COLO668 (cell line): ENCODE results near the gene PNLDC1.

Source experiments
- DNase-seq: peaks from one replicate; lab custom pipeline; 2025; ENCODE audit not compliant: unreplicated experiment; lab: John Stamatoyannopoulos, UW

The PNLDC1 gene

GRCh38 chr6:159800141-159800865 lies at the start of gene PNLDC1:
PNLDC1 (plus strand) TSS chr6:159800276; CDS start chr6:159800308, 32 bp downstream.
- no peak for DNase-seq

- DNase-seq = no peak
Observed at GRCh38 chr6:159751448-159751847, 48.6 kb upstream of the PNLDC1 start.

- no peak for DNase-seq
Observed at GRCh38 chr6:159753081-159753872, 46.8 kb upstream of the PNLDC1 start.

- no peak for DNase-seq
Observed at GRCh38 chr6:159754401-159754800, 45.7 kb upstream of the PNLDC1 start.

- no peak for DNase-seq
Observed at GRCh38 chr6:159754959-159755914, 44.8 kb upstream of the PNLDC1 start.

GRCh38 chr6:159756508-159756907 lies 43.6 kb upstream of the PNLDC1 start:
- no peak for DNase-seq

GRCh38 chr6:159758031-159759001 lies 41.8 kb upstream of the PNLDC1 start:
- no peak for DNase-seq

- no peak for DNase-seq
Observed at GRCh38 chr6:159759645-159760044, 40.4 kb upstream of the PNLDC1 start.

GRCh38 chr6:159760602-159761057 lies 39.4 kb upstream of the PNLDC1 start:
- DNase-seq = no peak

- DNase-seq = peak; percentile 19
Observed at GRCh38 chr6:159761129-159761872, 38.8 kb upstream of the PNLDC1 start.

- DNase-seq = peak; percentile 89
Observed at GRCh38 chr6:159761873-159762680, 38.0 kb upstream of the PNLDC1 start, which contains the start of gene ACAT2. ACAT2 (plus strand) TSS chr6:159762045; CDS start chr6:159762088, 43 bp downstream.

GRCh38 chr6:159762681-159763293 lies 37.3 kb upstream of the PNLDC1 start:
- no peak for DNase-seq

- no peak for DNase-seq
Observed at GRCh38 chr6:159766906-159767305, 33.2 kb upstream of the PNLDC1 start.

GRCh38 chr6:159769470-159769869 lies 30.6 kb upstream of the PNLDC1 start:
- DNase-seq = no peak

- DNase-seq = no peak
Observed at GRCh38 chr6:159772196-159772595, 27.9 kb upstream of the PNLDC1 start.

- DNase-seq = no peak
Observed at GRCh38 chr6:159777240-159777904, 22.7 kb upstream of the PNLDC1 start.

- no peak for DNase-seq
Observed at GRCh38 chr6:159778131-159778530, 21.9 kb upstream of the PNLDC1 start.
